Measurements from ENCODE around the gene GATA3.

DNA sequence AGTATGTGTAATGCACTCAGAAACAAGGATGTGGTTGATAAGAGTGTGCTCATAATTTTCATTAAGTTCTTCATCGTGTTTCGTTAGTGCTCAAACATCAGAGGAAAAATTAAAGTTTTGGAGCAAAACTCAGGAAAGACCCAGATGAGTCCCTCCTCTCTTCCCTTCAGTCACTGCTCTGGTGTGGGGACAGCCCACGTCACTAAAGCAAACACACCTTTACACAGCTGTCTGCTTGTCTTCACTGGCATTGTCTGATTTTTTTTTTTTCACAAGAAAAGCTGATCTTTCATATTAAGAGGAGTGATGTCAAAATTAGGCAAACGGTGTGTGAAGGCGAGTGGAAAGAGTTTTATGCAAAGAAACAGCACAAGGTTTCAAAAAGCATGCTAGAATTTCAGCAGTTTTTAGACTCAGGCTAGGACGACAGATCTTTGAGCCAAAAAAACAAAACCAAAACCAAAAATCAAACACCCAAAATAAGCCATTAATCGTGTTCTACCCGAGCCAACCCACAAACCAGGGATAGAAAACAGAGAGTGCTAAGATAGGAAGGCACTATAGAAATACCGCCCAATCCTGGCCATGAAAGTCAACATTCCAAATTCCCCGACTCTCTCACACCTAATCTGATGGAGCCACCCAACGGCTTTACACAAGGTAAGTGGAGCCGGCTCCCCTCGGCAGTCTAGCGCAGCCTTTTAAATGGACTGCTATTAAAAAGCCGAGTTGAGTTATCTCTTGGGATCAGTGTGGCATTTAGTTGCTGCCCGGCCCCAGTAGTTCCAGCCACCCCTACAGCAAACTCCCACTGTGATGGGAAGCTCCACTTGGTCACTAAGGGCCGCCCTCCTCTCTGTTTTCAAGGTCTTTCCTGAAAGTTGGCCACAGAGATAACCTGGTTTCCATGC is 27.9 kb upstream of the GATA3 start:
- TF ChIP-seq, protein P1, sequence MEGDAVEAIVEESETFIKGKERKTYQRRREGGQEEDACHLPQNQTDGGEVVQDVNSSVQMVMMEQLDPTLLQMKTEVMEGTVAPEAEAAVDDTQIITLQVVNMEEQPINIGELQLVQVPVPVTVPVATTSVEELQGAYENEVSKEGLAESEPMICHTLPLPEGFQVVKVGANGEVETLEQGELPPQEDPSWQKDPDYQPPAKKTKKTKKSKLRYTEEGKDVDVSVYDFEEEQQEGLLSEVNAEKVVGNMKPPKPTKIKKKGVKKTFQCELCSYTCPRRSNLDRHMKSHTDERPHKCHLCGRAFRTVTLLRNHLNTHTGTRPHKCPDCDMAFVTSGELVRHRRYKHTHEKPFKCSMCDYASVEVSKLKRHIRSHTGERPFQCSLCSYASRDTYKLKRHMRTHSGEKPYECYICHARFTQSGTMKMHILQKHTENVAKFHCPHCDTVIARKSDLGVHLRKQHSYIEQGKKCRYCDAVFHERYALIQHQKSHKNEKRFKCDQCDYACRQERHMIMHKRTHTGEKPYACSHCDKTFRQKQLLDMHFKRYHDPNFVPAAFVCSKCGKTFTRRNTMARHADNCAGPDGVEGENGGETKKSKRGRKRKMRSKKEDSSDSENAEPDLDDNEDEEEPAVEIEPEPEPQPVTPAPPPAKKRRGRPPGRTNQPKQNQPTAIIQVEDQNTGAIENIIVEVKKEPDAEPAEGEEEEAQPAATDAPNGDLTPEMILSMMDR (conservative IDR thresholded peaks at IDR 0.05; ENCODE audit: low read depth, low read length), result no peak
- TF ChIP-seq EZH2 (IDR thresholded peaks at IDR 0.05; ENCODE audit: borderline replicate concordance, low read depth, low read length, poor library complexity, severe bottlenecking), result no peak
